Panc1 (cell line): ENCODE measurements around the gene C12orf54.

Experiments used
- CTCF ChIP-seq: fragments of 450-650 bp; IDR thresholded peaks from 2 replicates; pipeline ENCODE4 v1.5.1; 2017; ENCODE audit warnings: mild to moderate bottlenecking
- POLR2AphosphoS5 ChIP-seq: IDR thresholded peaks from 2 replicates; pipeline ENCODE4 v1.6.1; 2012; ENCODE audit warnings: mild to moderate bottlenecking, low read depth, low read length, moderate library complexity
- REST ChIP-seq, 2 experiments: IDR thresholded peaks; 2 replicates each; pipeline ENCODE4 v1.6.1; 2011 to 2012; ENCODE audit warnings: low read depth in 2 of 2, control low read depth in 1 of 2, low read length in 1 of 2, mild to moderate bottlenecking in 1 of 2, moderate library complexity in 1 of 2; ENCODE audit not compliant: insufficient read depth in 1 of 2
- SIN3A ChIP-seq: IDR thresholded peaks from 2 replicates; pipeline ENCODE4 v1.6.1; 2012; ENCODE audit warnings: low read depth, mild to moderate bottlenecking, low read length, moderate library complexity, borderline replicate concordance; ENCODE audit not compliant: insufficient read depth
- TCF7L2 ChIP-seq: IDR thresholded peaks from 2 replicates; pipeline ENCODE4 v1.6.1; 2011; ENCODE audit warnings: mild to moderate bottlenecking, low read depth, low read length, inconsistent platforms

- TF ChIP-seq CTCF: peak; percentile 61
- TF ChIP-seq SIN3A: no peak
- no peak for TF ChIP-seq POLR2AphosphoS5
- no peak for TF ChIP-seq REST (IDR thresholded peaks at IDR 0.05; ENCODE audit: insufficient read depth in 1 of 2, low read depth in 2 of 2, low read length in 1 of 2)
- no peak for TF ChIP-seq TCF7L2
Observed at GRCh38 chr12:48454667-48455066, 27.6 kb upstream of the C12orf54 start.
